ENCODE results near the gene IFIT2. TPM values are rescaled to one million over a fixed set of nuclear protein-coding genes. Genes with fewer than 3 reads are reported as not detected.
A peak's percentile ranks its signal among the peaks of the same experiment; 100 is the strongest.
"Not testable (repeated sequence)": the region's sequence is repeated elsewhere in the genome, so short reads cannot be mapped to it uniquely, and the experiment has no call there.

IFIT2 gene
- total and polyA plus RNA-seq, 2 experiments from 2014 or later = 7.0 to 9.5 TPM

DNA sequence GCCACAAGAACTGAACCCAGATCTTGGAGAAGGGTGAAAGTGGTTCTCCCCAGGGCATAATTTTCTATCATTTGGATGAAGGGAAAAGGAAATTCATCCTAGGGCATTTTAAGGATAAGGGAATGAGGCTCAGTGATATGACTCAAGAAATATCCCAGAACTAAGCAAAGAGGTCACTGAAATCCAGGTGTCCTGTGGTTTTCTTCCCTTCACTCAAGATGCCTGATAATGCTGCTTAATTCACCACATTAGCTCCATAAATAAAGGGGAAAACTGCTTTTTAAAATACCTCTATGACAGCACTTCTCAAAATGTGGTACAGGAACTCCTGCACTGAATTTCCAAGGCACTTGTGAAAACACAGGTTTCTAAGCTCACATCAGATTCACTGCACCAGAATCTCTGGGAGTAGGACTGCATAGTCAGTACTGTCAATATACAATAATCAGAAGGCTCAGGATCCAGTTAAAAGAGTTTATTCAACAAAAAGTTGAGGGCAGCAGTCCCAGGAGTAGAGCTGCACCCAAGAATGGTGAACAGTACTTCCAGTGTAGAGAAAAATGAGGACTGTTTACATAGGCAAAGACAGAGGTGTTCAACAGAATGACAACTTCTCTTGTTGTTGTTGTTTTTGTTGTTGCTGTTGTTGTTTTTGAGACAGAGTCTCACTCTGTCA is 28.8 kb downstream of the IFIT2 start:
- H2AFZ ChIP-seq = no peak overlapping the region
- peaks cover 57% of the 10 kb centered on the region for H3K79me2 ChIP-seq (ENCODE audit: insufficient read depth)
- no peak overlapping the region for H3K27ac ChIP-seq
- DNase-seq = no peak
- peaks cover 49% of the 10 kb centered on the region for H3F3A ChIP-seq (ENCODE audit: insufficient read depth)
- H3K4me2 ChIP-seq (ENCODE audit: unreplicated experiment) = no peak overlapping the region
- TF ChIP-seq EZH2phosphoT487 (IDR thresholded peaks at IDR 0.05; ENCODE audit: insufficient read depth, low read depth) (no peak), EZH2 (IDR thresholded peaks at IDR 0.05; ENCODE audit: insufficient read depth, poor library complexity, severe bottlenecking) (no peak)
- in situ Hi-C loops (cut with MboI) = no loop called here
- H3K36me3 ChIP-seq (ENCODE audit: low read depth) = no peaks in the 10 kb centered on the region
- no peaks in the 10 kb centered on the region for H3K9me3 ChIP-seq (ENCODE audit: low read depth)
- no peaks in the 10 kb centered on the region for H3K9me2 ChIP-seq (ENCODE audit: insufficient read depth)
- no peaks in the 10 kb centered on the region for H3K27me3 ChIP-seq (replicated peaks; ENCODE audit: insufficient read depth)
- H3K4me1 ChIP-seq (ENCODE audit: insufficient read depth) = peaks cover 45% of the 10 kb centered on the region
- no peak overlapping the region for H3K9ac ChIP-seq
- no peaks in the 10 kb centered on the region for H4K20me1 ChIP-seq (ENCODE audit: insufficient read depth)
- no peak overlapping the region for H3K4me3 ChIP-seq

- Histone ChIP-seq H3K79me2 (ENCODE audit: insufficient read depth) (peaks cover 64% of the 10 kb centered on the region), H3K4me2 (ENCODE audit: unreplicated experiment) (peak overlapping the region; percentile 100), H3F3A (ENCODE audit: insufficient read depth) (peaks cover 43% of the 10 kb centered on the region), H2AFZ (peak overlapping the region; percentile 94), H3K4me1 (ENCODE audit: insufficient read depth) (peaks cover 40% of the 10 kb centered on the region), H3K9ac (peak overlapping the region; percentile 81), H3K27ac (peak overlapping the region; percentile 83), H3K4me3 (peak overlapping the region; percentile 79)
- H3K9me3 ChIP-seq (ENCODE audit: low read depth); H3K27me3 ChIP-seq (replicated peaks; ENCODE audit: insufficient read depth); H3K9me2 ChIP-seq (ENCODE audit: insufficient read depth); in situ Hi-C loops (cut with MboI); H4K20me1 ChIP-seq (ENCODE audit: insufficient read depth); DNase-seq; H3K36me3 ChIP-seq (ENCODE audit: low read depth): not testable (repeated sequence)
- 67% methylated on average over 14 of the region's 14 CpGs for WGBS, 2 experiments (ENCODE audit: low coverage in 1 of 2, low lambda C conversion rate in 2 of 2, missing lambda C conversion rate in 2 of 2)
Observed at GRCh38 chr10:89331487-89332122, 29.8 kb downstream of the IFIT2 start.

- H3K4me1 ChIP-seq (ENCODE audit: insufficient read depth) = peaks cover 34% of the 10 kb centered on the region
- no peaks in the 10 kb centered on the region for H3K9me3 ChIP-seq (ENCODE audit: low read depth)
- H4K20me1 ChIP-seq (ENCODE audit: insufficient read depth) = no peaks in the 10 kb centered on the region
- DNase-seq = peak; percentile 75
- TF ChIP-seq EZH2 (IDR thresholded peaks at IDR 0.05; ENCODE audit: insufficient read depth, poor library complexity, severe bottlenecking) = no peak
- no peak for TF ChIP-seq EZH2phosphoT487 (IDR thresholded peaks at IDR 0.05; ENCODE audit: insufficient read depth, low read depth)
- no peaks in the 10 kb centered on the region for H3K36me3 ChIP-seq (ENCODE audit: low read depth)
- H3F3A ChIP-seq (ENCODE audit: insufficient read depth) = peaks cover 37% of the 10 kb centered on the region
- H2AFZ ChIP-seq = peak overlapping the region; percentile 94
- H3K79me2 ChIP-seq (ENCODE audit: insufficient read depth) = peaks cover 64% of the 10 kb centered on the region
- 1 to 6% methylated on average over 5 of the region's 5 CpGs for WGBS, 2 experiments (ENCODE audit: low coverage in 1 of 2, low lambda C conversion rate in 2 of 2, missing lambda C conversion rate in 2 of 2)
- in situ Hi-C loops (cut with MboI) = no loop called here
- H3K4me3 ChIP-seq = peak overlapping the region; percentile 79
- peak overlapping the region; percentile 81 for H3K9ac ChIP-seq
- H3K4me2 ChIP-seq (ENCODE audit: unreplicated experiment) = peak overlapping the region; percentile 100
- H3K27ac ChIP-seq = peak overlapping the region; percentile 83
- no peaks in the 10 kb centered on the region for H3K27me3 ChIP-seq (replicated peaks; ENCODE audit: insufficient read depth)
- H3K9me2 ChIP-seq (ENCODE audit: insufficient read depth) = no peaks in the 10 kb centered on the region
Observed at GRCh38 chr10:89332123-89332633, 30.3 kb downstream of the IFIT2 start.

GRCh38 chr10:89335226-89335625 is 33.4 kb downstream of the IFIT2 start:
- no peak overlapping the region for H3K4me2 ChIP-seq (ENCODE audit: unreplicated experiment)
- H3K9ac ChIP-seq = no peak overlapping the region
- in situ Hi-C loops (cut with MboI) = no loop called here
- H3K27me3 ChIP-seq (replicated peaks; ENCODE audit: insufficient read depth) = no peaks in the 10 kb centered on the region
- H4K20me1 ChIP-seq (ENCODE audit: insufficient read depth) = no peaks in the 10 kb centered on the region
- no peaks in the 10 kb centered on the region for H3K9me3 ChIP-seq (ENCODE audit: low read depth)
- H3K4me1 ChIP-seq (ENCODE audit: insufficient read depth) = peaks cover 28% of the 10 kb centered on the region
- peaks cover 18% of the 10 kb centered on the region for H3F3A ChIP-seq (ENCODE audit: insufficient read depth)
- no peak overlapping the region for H2AFZ ChIP-seq
- no peak overlapping the region for H3K27ac ChIP-seq
- TF ChIP-seq EZH2phosphoT487 (IDR thresholded peaks at IDR 0.05; ENCODE audit: insufficient read depth, low read depth) = no peak
- no peak for TF ChIP-seq EZH2 (IDR thresholded peaks at IDR 0.05; ENCODE audit: insufficient read depth, poor library complexity, severe bottlenecking)
- DNase-seq = no peak
- H3K4me3 ChIP-seq = no peak overlapping the region
- H3K79me2 ChIP-seq (ENCODE audit: insufficient read depth) = peaks cover 51% of the 10 kb centered on the region
- 0 out of 2 replicates have a peak, but pooled peaks cover 9% of the 10 kb centered on the region for H3K36me3 ChIP-seq (ENCODE audit: low read depth)
- WGBS, 2 experiments (ENCODE audit: low coverage in 1 of 2, low lambda C conversion rate in 2 of 2, missing lambda C conversion rate in 2 of 2) = 97 to 98% methylated on average over 3 of the region's 3 CpGs
- no peaks in the 10 kb centered on the region for H3K9me2 ChIP-seq (ENCODE audit: insufficient read depth)
